HEK293 (cell line): ENCODE data around the gene CKAP4.

Experiments
- BCL11A ChIP-seq: fragments of 450-650 bp; formaldehyde crosslinking; IDR thresholded peaks from 2 replicates; pipeline ENCODE4 v1.5.1; 2016; ENCODE audit warnings: low read depth, missing biosample characterization, missing genetic modification characterization
- YY1 ChIP-seq: fragments of 450-650 bp; formaldehyde crosslinking; IDR thresholded peaks from 2 replicates; pipeline ENCODE4 v1.5.1; 2018; ENCODE audit warnings: missing biosample characterization, missing genetic modification characterization
- ZBTB21 ChIP-seq: fragments of 450-650 bp; formaldehyde crosslinking; IDR thresholded peaks from 2 replicates; pipeline ENCODE4 v1.5.1; 2017; ENCODE audit warnings: missing biosample characterization, missing genetic modification characterization
- ZFP69B ChIP-seq: fragments of 450-650 bp; formaldehyde crosslinking; IDR thresholded peaks from 2 replicates; pipeline ENCODE4 v1.5.1; 2016; ENCODE audit warnings: missing biosample characterization, missing genetic modification characterization
- ZNF274 ChIP-seq, 2 experiments: fragments of 200-500 bp in 1 of 2; fragments of 450-650 bp in 1 of 2; sonication (Bioruptor generic) in 1 of 2; formaldehyde crosslinking in 1 of 2; IDR thresholded peaks; 2 replicates each; pipeline versions ENCODE4 v1.5.1 to v1.6.1; 2014 to 2016; ENCODE audit warnings: borderline replicate concordance in 1 of 2, inconsistent platforms in 1 of 2, low read length in 1 of 2, missing biosample characterization in 1 of 2, missing genetic modification characterization in 1 of 2
- ZNF548 ChIP-seq: fragments of 450-650 bp; formaldehyde crosslinking; IDR thresholded peaks from 2 replicates; pipeline ENCODE4 v1.5.1; 2016; ENCODE audit warnings: missing biosample characterization, missing genetic modification characterization
- ZNF549 ChIP-seq: fragments of 450-650 bp; IDR thresholded peaks from 2 replicates; pipeline ENCODE4 v1.5.1; 2018; ENCODE audit warnings: missing biosample characterization, missing genetic modification characterization, mild to moderate bottlenecking, inconsistent platforms, moderate library complexity
- ZNF629 ChIP-seq: fragments of 450-650 bp; formaldehyde crosslinking; IDR thresholded peaks from 2 replicates; pipeline ENCODE4 v1.5.1; 2017; ENCODE audit warnings: missing biosample characterization, missing genetic modification characterization
- ZNF76 ChIP-seq: fragments of 450-650 bp; formaldehyde crosslinking; IDR thresholded peaks from 2 replicates; pipeline ENCODE4; 2016; ENCODE audit warnings: low read depth, missing biosample characterization, missing genetic modification characterization, borderline replicate concordance
- TF ChIP-seq, protein P1 (sequence below): fragments of 450-650 bp; formaldehyde crosslinking; IDR thresholded peaks from 2 replicates; pipeline ENCODE4 v1.5.1; 2016; ENCODE audit warnings: missing biosample characterization, missing genetic modification characterization
- TF ChIP-seq, protein P2 (sequence below): IDR thresholded peaks from 2 replicates; pipeline ENCODE4 v1.6.1; 2011; ENCODE audit warnings: mild to moderate bottlenecking, low read depth, low read length, borderline replicate concordance
- TF ChIP-seq, protein P3 (sequence below): fragments of 450-650 bp; formaldehyde crosslinking; IDR thresholded peaks from 2 replicates; pipeline ENCODE4 v1.5.1; 2016; ENCODE audit warnings: missing biosample characterization, missing genetic modification characterization
- TF ChIP-seq, protein P4 (sequence below): fragments of 450-650 bp; formaldehyde crosslinking; conservative IDR thresholded peaks from 2 replicates; pipeline ENCODE4 v1.5.1; 2016; ENCODE audit warnings: low read depth, missing biosample characterization, missing genetic modification characterization

DNA sequence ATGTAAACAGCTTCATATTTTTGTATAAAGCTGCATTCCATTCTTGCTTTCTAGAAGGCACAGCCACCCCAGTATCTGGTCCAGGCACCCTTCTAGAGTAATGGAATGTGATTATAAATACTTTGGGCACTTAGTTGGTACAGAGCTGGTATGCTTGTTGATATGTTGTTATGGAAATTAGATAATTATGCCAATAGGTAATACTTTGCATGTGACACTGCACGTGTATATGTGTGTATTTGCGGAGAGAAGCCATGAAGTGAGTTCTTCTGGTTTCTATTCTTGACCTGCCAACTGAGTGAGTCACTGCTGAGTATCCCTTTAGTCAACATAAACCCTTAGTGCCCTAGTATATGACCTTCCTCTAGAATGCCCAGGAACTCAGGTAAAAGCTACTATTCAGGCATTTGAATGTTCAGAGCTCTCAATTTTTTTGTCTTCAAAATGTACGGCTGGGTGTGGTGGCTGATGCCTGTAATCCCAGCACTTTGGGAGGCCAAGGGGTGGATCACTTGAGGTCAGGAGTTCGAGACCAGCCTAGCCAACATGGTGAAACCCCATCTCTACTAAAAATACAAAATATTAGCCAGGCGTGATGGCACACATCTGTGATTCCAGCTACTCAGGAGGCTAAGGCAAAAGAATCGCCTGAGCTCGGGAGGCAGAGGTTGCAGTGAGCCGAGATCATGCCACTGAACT is 48.5 kb upstream of the CKAP4 start:
- TF ChIP-seq, protein P1, sequence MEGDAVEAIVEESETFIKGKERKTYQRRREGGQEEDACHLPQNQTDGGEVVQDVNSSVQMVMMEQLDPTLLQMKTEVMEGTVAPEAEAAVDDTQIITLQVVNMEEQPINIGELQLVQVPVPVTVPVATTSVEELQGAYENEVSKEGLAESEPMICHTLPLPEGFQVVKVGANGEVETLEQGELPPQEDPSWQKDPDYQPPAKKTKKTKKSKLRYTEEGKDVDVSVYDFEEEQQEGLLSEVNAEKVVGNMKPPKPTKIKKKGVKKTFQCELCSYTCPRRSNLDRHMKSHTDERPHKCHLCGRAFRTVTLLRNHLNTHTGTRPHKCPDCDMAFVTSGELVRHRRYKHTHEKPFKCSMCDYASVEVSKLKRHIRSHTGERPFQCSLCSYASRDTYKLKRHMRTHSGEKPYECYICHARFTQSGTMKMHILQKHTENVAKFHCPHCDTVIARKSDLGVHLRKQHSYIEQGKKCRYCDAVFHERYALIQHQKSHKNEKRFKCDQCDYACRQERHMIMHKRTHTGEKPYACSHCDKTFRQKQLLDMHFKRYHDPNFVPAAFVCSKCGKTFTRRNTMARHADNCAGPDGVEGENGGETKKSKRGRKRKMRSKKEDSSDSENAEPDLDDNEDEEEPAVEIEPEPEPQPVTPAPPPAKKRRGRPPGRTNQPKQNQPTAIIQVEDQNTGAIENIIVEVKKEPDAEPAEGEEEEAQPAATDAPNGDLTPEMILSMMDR (tag by site-specific recombination), result no peak
- TF ChIP-seq YY1 (tag by site-specific recombination) (no peak), ZNF76 (tag by site-specific recombination) (no peak), ZNF548 (tag by site-specific recombination) (no peak), ZNF274 (IDR thresholded peaks at IDR 0.05; ENCODE audit: low read length) (no peak), ZNF274 (tag by site-specific recombination; IDR thresholded peaks at IDR 0.05; ENCODE audit: borderline replicate concordance) (no peak), ZNF629 (no peak), ZNF549 (no peak), BCL11A (tag by site-specific recombination) (no peak), ZFP69B (tag by site-specific recombination) (no peak), ZBTB21 (no peak)
- TF ChIP-seq, protein P2, sequence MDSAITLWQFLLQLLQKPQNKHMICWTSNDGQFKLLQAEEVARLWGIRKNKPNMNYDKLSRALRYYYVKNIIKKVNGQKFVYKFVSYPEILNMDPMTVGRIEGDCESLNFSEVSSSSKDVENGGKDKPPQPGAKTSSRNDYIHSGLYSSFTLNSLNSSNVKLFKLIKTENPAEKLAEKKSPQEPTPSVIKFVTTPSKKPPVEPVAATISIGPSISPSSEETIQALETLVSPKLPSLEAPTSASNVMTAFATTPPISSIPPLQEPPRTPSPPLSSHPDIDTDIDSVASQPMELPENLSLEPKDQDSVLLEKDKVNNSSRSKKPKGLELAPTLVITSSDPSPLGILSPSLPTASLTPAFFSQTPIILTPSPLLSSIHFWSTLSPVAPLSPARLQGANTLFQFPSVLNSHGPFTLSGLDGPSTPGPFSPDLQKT, result no peak
- TF ChIP-seq, protein P3, sequence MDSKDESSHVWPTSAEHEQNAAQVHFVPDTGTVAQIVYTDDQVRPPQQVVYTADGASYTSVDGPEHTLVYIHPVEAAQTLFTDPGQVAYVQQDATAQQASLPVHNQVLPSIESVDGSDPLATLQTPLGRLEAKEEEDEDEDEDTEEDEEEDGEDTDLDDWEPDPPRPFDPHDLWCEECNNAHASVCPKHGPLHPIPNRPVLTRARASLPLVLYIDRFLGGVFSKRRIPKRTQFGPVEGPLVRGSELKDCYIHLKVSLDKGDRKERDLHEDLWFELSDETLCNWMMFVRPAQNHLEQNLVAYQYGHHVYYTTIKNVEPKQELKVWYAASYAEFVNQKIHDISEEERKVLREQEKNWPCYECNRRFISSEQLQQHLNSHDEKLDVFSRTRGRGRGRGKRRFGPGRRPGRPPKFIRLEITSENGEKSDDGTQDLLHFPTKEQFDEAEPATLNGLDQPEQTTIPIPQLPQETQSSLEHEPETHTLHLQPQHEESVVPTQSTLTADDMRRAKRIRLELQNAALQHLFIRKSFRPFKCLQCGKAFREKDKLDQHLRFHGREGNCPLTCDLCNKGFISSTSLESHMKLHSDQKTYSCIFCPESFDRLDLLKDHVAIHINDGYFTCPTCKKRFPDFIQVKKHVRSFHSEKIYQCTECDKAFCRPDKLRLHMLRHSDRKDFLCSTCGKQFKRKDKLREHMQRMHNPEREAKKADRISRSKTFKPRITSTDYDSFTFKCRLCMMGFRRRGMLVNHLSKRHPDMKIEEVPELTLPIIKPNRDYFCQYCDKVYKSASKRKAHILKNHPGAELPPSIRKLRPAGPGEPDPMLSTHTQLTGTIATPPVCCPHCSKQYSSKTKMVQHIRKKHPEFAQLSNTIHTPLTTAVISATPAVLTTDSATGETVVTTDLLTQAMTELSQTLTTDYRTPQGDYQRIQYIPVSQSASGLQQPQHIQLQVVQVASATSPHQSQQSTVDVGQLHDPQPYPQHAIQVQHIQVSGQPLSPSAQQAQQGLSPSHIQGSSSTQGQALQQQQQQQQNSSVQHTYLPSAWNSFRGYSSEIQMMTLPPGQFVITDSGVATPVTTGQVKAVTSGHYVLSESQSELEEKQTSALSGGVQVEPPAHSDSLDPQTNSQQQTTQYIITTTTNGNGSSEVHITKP, result no peak
- TF ChIP-seq, protein P4, sequence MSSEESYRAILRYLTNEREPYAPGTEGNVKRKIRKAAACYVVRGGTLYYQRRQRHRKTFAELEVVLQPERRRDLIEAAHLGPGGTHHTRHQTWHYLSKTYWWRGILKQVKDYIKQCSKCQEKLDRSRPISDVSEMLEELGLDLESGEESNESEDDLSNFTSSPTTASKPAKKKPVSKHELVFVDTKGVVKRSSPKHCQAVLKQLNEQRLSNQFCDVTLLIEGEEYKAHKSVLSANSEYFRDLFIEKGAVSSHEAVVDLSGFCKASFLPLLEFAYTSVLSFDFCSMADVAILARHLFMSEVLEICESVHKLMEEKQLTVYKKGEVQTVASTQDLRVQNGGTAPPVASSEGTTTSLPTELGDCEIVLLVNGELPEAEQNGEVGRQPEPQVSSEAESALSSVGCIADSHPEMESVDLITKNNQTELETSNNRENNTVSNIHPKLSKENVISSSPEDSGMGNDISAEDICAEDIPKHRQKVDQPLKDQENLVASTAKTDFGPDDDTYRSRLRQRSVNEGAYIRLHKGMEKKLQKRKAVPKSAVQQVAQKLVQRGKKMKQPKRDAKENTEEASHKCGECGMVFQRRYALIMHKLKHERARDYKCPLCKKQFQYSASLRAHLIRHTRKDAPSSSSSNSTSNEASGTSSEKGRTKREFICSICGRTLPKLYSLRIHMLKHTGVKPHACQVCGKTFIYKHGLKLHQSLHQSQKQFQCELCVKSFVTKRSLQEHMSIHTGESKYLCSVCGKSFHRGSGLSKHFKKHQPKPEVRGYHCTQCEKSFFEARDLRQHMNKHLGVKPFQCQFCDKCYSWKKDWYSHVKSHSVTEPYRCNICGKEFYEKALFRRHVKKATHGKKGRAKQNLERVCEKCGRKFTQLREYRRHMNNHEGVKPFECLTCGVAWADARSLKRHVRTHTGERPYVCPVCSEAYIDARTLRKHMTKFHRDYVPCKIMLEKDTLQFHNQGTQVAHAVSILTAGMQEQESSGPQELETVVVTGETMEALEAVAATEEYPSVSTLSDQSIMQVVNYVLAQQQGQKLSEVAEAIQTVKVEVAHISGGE, result no peak
